ENCODE measurements around the gene SYCP3. TPM values are rescaled to one million over a fixed set of nuclear protein-coding genes. Genes with fewer than 3 reads are reported as not detected.

Gene SYCP3
- total and polyA plus RNA-seq, 2 of the 8 experiments (the other 6 are each of a cell fraction or from before 2014, with no cell fraction given): 0.02 to 0.07 TPM

- no peak overlapping the region for H3K18ac ChIP-seq (ENCODE audit: extremely low read depth, low read length)
- H4K91ac ChIP-seq (replicated peaks; ENCODE audit: insufficient read length, low read length): no peak overlapping the region
- CTCF ChIA-PET (ENCODE audit: partially characterized antibody): no interaction called here
- peaks cover 0 to 2% (median 1%) of the 10 kb centered on the region in 4 experiments; a peak in 3 of 7 replicates for H3K4me1 ChIP-seq (replicated peaks in 1 of 4; ENCODE audit: control insufficient read depth in 3 of 4, insufficient read depth in 4 of 4, low read length in 3 of 4)
- H2AK5ac ChIP-seq (ENCODE audit: low read depth, low read length): no peak overlapping the region
- no peaks in the 10 kb centered on the region for H4K20me1 ChIP-seq (replicated peaks in 1 of 2; ENCODE audit: control insufficient read depth in 1 of 2, insufficient read depth in 2 of 2, low read length in 2 of 2)
- H3K9ac ChIP-seq (replicated peaks in 1 of 4; ENCODE audit: extremely low read depth in 1 of 4, low read depth in 3 of 4, low read length in 3 of 4): no peak overlapping the region
- H2BK20ac ChIP-seq (ENCODE audit: low read length): no peak overlapping the region
- no peaks in the 10 kb centered on the region; a peak in 1 of 8 replicates for H3K36me3 ChIP-seq (ENCODE audit: control insufficient read depth in 2 of 4, insufficient read depth in 4 of 4, low read length in 3 of 4)
- H3K9me3 ChIP-seq (ENCODE audit: insufficient read depth in 2 of 2, low read depth in 1 of 2, low read length in 1 of 2): no peaks in the 10 kb centered on the region
- H3K4ac ChIP-seq (replicated peaks; ENCODE audit: insufficient read length, low read depth, low read length): no peak overlapping the region
- H4K8ac ChIP-seq (ENCODE audit: extremely low read depth, insufficient read depth, low read length): no peak overlapping the region
- H3K4me2 ChIP-seq (ENCODE audit: insufficient read depth in 1 of 2, low read depth in 2 of 2, low read length in 2 of 2): no peak overlapping the region
- POLR2A ChIA-PET (ENCODE audit: partially characterized antibody): no interaction called here
- no peak overlapping the region for H2AFZ ChIP-seq (ENCODE audit: low read length)
- H3K14ac ChIP-seq (ENCODE audit: insufficient read length): no peak overlapping the region
- no peak overlapping the region for H3K27ac ChIP-seq (ENCODE audit: low read depth, low read length)
- peaks cover 0 to 14% of the 10 kb centered on the region in 2 experiments; a peak in 1 of 4 replicates for H3K79me2 ChIP-seq (ENCODE audit: control insufficient read depth in 1 of 2, insufficient read depth in 2 of 2, low read length in 2 of 2)
- no peak overlapping the region for H3K4me3 ChIP-seq (ENCODE audit: extremely low read depth in 1 of 4, insufficient read depth in 2 of 4, low read depth in 3 of 4, low read length in 4 of 4)
- no peak overlapping the region for H2BK5ac ChIP-seq (ENCODE audit: low read depth, low read length)
- no peak overlapping the region for H2BK120ac ChIP-seq (replicated peaks; ENCODE audit: low read depth, low read length)
- FAIRE-seq (no peak), DNase-seq (ENCODE audit: low read depth in 1 of 2, low spot score in 2 of 2) (no peak)
- H2BK15ac ChIP-seq (ENCODE audit: low read length): no peak overlapping the region
- H3K27me3 ChIP-seq (replicated peaks in 1 of 4; ENCODE audit: control insufficient read depth in 3 of 4, extremely low read depth in 1 of 4, insufficient read depth in 3 of 4, low read length in 3 of 4): no peaks in the 10 kb centered on the region
- H3K23ac ChIP-seq (ENCODE audit: insufficient read length): no peak overlapping the region
- H2BK12ac ChIP-seq (ENCODE audit: low read depth, low read length): no peak overlapping the region
- no peaks in the 10 kb centered on the region for H3K23me2 ChIP-seq (ENCODE audit: low read depth, low read length)
- H3K56ac ChIP-seq (replicated peaks; ENCODE audit: insufficient read length, low read depth, low read length): no peak overlapping the region
- H4K5ac ChIP-seq (ENCODE audit: insufficient read length, low read depth, low read length): no peak overlapping the region
- H3K79me1 ChIP-seq (ENCODE audit: low read depth, low read length): no peaks in the 10 kb centered on the region
- TF ChIP-seq SP4 (IDR thresholded peaks at IDR 0.05; ENCODE audit: low read length): no peak
Observed at GRCh38 chr12:101707131-101707782, 32.0 kb downstream of the SYCP3 start.

All from H1 (cell line).